Small intestine (tissue), 4 donors: ENCODE measurements around the gene XIRP1. TPM values are rescaled to one million over a fixed set of nuclear protein-coding genes. Genes with fewer than 3 reads are reported as not detected.

Experiments used
- polyA plus RNA-seq, 4 donors: library from polyadenylated mRNA; stranded (reverse) in 3 of 4; unstranded in 1 of 4; fragments of 200-250 nt in 3 of 4; fragments of 120-200 nt in 1 of 4; gene quantifications; one replicate each; pipeline versions ENCODE4 v1.2.1 to v1.2.3, GENCODE V29; 2013
- donor health status: healthy with polysubstance abuse.
- donor health status: Bipolar disorder and iron deficiency.
- donor health status: healthy.

XIRP1 gene
- polyA plus RNA-seq, 4 donors, result 0.15 to 5.4 (median 1.0) TPM

Other genes starting within 250 kb of the XIRP1 start
- 1 to 10 TPM in 1 of 4 donors, under 1 TPM in 1, not detected in 2; 0.32 to 3.9 TPM for gene SCN11A, start 140.7 kb downstream of the XIRP1 start, polyA plus RNA-seq
- 10 to 100 TPM; 15.7 to 42.3 (median 18.8) TPM for gene WDR48, start 140.6 kb downstream of the XIRP1 start, polyA plus RNA-seq
- 10 to 100 TPM; 30.5 to 60.0 (median 42.4) TPM for gene GORASP1, start 85.0 kb downstream of the XIRP1 start, polyA plus RNA-seq
- 10 to 100 TPM in 2 of 4 donors, 1 to 10 TPM in 2; 1.7 to 12.7 (median 7.0) TPM for gene TTC21A, start 84.9 kb downstream of the XIRP1 start, polyA plus RNA-seq
- gene CSRNP1, start 39.0 kb downstream of the XIRP1 start, polyA plus RNA-seq, result 10 to 100 TPM; 15.1 to 34.3 (median 18.8) TPM
- 1 to 10 TPM in 1 of 4 donors, under 1 TPM in 1, not detected in 2; 0.06 to 3.7 TPM for gene CX3CR1, start 87.4 kb upstream of the XIRP1 start, polyA plus RNA-seq
- gene CCR8, start 137.1 kb upstream of the XIRP1 start, polyA plus RNA-seq, result under 1 TPM in 1 of 4 donors, not detected in 3; 0.09 TPM
- gene SLC25A38, start 190.8 kb upstream of the XIRP1 start, polyA plus RNA-seq, result 10 to 100 TPM; 17.3 to 42.9 (median 30.8) TPM
- 1,000 to 10,000 TPM in 3 of 4 donors, 100 to 1,000 TPM in 1; 893 to 2,034 (median 1,393) TPM for gene RPSA, start 214.1 kb upstream of the XIRP1 start, polyA plus RNA-seq